Naive thymus-derived CD8-positive, alpha-beta T cell (primary cell): ENCODE data around the gene LRRC7. TPM values are rescaled to one million over a fixed set of nuclear protein-coding genes. Genes with fewer than 3 reads are reported as not detected.

Source experiments
- ATAC-seq, 2 donors: fragments of 150-1000 bp; cut with Tn5 transposase in 1 of 2; sonication (Bioruptor Pico), chemical (Tn5 transposase) in 1 of 2; 1 replicate in 1 of 2; 2 replicates in 1 of 2; pipeline ENCODE4 v1.10.0; 2021; ENCODE audit warnings: mild to moderate bottlenecking in 2 of 2, moderate library complexity in 2 of 2
- POLR2A ChIA-PET: fragments of 350-600 bp; sonication (Branson Sonifier 250); formaldehyde crosslinking; loops from one replicate; lab custom pipeline; 2021; ENCODE audit warnings: antibody characterized with exemption; lab: Charles Lee
- DNase-seq, 10 donors: peaks; one replicate each; pipeline versions ENCODE4 v3.0.0 to v3.0.0-alpha.2; 2020 to 2022
- H3K27ac Mint-ChIP-seq, 10 donors: one replicate each; pipeline ENCODE4 v1.8.0; 2020 to 2022; ENCODE audit warnings: mild to moderate bottlenecking in 10 of 10, mixed read lengths in 10 of 10, moderate library complexity in 4 of 10, inconsistent platforms in 1 of 10
- H3K27me3 Mint-ChIP-seq, 5 donors: one replicate each; pipeline ENCODE4 v1.8.0; 2021 to 2022; ENCODE audit warnings: mixed read lengths in 5 of 5
- H3K36me3 Mint-ChIP-seq, 3 donors: one replicate each; pipeline ENCODE4 v1.8.0; 2020 to 2022; ENCODE audit warnings: mixed read lengths in 3 of 3, mild to moderate bottlenecking in 2 of 3, inconsistent platforms in 1 of 3
- H3K4me1 Mint-ChIP-seq, 4 donors: one replicate each; pipeline ENCODE4 v1.8.0; 2021 to 2022; ENCODE audit warnings: mixed read lengths in 4 of 4
- H3K4me3 Mint-ChIP-seq, 10 donors: one replicate each; pipeline ENCODE4 v1.8.0; 2020 to 2022; ENCODE audit warnings: mild to moderate bottlenecking in 10 of 10, mixed read lengths in 10 of 10, moderate library complexity in 6 of 10, inconsistent platforms in 1 of 10
- H3K9me3 Mint-ChIP-seq, 9 donors: one replicate each; pipeline ENCODE4 v1.8.0; 2020 to 2022; ENCODE audit warnings: mixed read lengths in 9 of 9, mild to moderate bottlenecking in 3 of 9, inconsistent platforms in 1 of 9, moderate library complexity in 1 of 9
- polyA plus RNA-seq, 3 donors: library from polyadenylated mRNA; unstranded; fragments of 300-500 nt; fragmentation: Illumina TruSeq; gene quantifications; one replicate each; pipeline ENCODE4 v1.2.3, GENCODE V29; 2021
- total RNA-seq, 8 experiments: library from RNA in 2 of 8; stranded (reverse) in 2 of 8; gene quantifications; one replicate each; pipeline ENCODE4 v1.2.3 and lab custom pipeline; 2021 to 2026

LRRC7 gene
- total and polyA plus RNA-seq, 5 experiments from 2014 or later, result 0.13 to 1.5 (median 0.48) TPM

DNA sequence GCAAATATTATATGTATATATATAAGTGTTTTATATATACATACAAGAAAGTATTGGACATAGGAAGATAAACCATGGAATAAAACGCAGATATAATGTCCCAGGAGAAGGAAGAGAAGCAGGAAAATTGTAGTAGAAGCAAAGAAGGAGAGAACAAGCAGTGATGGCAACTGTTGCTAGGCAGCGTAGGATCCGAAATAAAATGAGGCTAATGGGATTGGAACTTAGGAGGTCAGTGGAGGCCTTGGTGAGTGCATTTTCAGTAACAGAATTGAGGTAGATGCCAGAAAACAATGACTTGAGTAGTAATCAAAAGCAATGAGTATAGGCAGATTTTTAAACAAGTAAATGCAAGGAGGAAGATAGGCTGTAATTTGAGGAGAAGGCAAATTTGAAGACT lies 265.8 kb downstream of the LRRC7 start:
- Mint-ChIP-seq H3K36me3 (peaks cover 0 to 2% (median 0%) of the 10 kb centered on the region in 3 donors), H3K4me3 (no peak overlapping the region), H3K9me3 (peaks cover 0 to 4% (median 0%) of the 10 kb centered on the region in 9 donors), H3K27me3 (no peaks in the 10 kb centered on the region), H3K4me1 (no peaks in the 10 kb centered on the region), H3K27ac (no peak overlapping the region)
- ATAC-seq (no peak), DNase-seq (no peak)
- POLR2A ChIA-PET, result no interaction called here

DNA sequence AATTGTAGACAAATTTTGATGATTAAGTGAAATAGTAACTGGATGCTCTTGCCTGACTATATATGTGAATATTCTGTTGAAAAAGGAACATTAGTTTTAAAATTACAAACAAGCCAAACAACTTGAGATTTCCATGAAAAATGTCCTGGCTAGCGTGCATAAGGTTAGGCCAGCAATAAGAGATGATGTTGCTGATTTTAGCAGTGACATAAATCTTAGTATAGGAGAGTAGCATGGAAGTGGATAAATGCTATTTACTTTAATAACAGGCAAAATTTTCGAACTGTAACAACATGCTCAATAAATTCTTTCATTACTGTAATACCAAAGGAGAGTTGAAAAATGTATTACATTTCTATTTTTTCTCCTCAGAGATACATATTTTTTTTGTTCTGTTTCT lies 266.6 kb downstream of the LRRC7 start:
- POLR2A ChIA-PET, result no interaction called here
- Mint-ChIP-seq H3K27ac (no peak overlapping the region), H3K4me1 (no peaks in the 10 kb centered on the region), H3K9me3 (peaks cover 0 to 4% (median 0%) of the 10 kb centered on the region in 9 donors), H3K4me3 (no peak overlapping the region), H3K27me3 (no peaks in the 10 kb centered on the region), H3K36me3 (peaks cover 0 to 2% (median 0%) of the 10 kb centered on the region in 3 donors)
- DNase-seq (no peak), ATAC-seq (no peak)

DNA sequence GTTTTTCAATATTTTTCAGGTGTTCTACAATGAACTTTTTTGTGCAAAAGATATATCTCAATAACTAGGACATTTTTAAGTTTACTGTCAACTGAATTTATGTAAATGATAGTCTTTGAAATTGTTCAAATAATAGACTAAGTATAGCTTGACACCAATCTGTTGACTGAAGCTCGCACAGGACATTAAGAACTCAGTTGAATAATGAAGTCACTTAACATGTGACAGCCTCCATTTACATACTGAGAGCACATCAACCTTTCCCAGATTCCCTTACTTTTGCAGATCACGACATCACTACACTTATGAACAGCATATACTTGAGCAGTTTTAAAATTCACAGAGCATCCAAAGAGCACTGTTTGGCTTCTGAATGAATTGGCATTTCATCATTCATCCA lies 268.2 kb downstream of the LRRC7 start:
- Mint-ChIP-seq H3K27me3 (no peaks in the 10 kb centered on the region), H3K4me3 (no peak overlapping the region), H3K27ac (no peak overlapping the region), H3K4me1 (no peaks in the 10 kb centered on the region), H3K36me3 (peaks cover 0 to 2% (median 0%) of the 10 kb centered on the region in 3 donors), H3K9me3 (peaks cover 0 to 7% (median 0%) of the 10 kb centered on the region in 9 donors)
- ATAC-seq (no peak), DNase-seq (no peak)
- POLR2A ChIA-PET, result no interaction called here

DNA sequence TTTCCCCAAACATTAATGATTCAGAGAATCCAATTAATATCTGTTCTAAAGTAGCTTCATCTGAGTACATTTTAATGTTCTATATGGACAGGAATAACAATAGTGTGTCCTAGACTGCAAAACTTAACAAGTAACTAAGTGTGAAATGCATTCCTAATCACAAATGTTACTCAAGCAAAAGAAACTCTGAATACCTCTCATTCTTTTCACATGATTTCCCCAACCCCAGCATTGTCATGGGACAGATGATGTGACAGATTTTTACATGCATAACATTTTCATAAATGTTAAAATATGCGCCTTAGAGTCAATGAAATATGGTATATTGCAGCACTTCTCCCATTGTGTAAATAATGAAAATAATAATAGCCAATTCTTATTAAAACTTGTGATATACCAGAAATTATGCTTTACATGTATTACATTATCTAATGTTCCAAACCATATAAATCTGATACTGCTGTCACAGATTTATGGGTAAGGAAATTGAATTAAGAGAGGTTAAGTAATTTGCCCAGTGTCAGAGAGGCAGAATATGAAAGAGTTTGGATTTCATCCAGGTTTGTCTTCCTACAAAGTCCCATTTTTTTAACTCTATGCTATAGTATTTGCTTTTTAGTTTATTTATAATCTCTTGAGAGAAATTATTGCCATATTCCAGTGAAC lies 269.4 kb downstream of the LRRC7 start:
- H3K4me1 Mint-ChIP-seq, result no peaks in the 10 kb centered on the region
- ATAC-seq (no peak), DNase-seq (no peak)
- H3K4me3 Mint-ChIP-seq, result no peak overlapping the region
- POLR2A ChIA-PET, result no interaction called here
- H3K27ac Mint-ChIP-seq, result no peak overlapping the region
- H3K36me3 Mint-ChIP-seq, result peaks cover 0 to 2% (median 0%) of the 10 kb centered on the region in 3 donors
- peaks cover 0 to 10% (median 0%) of the 10 kb centered on the region in 9 donors for H3K9me3 Mint-ChIP-seq
- no peaks in the 10 kb centered on the region for H3K27me3 Mint-ChIP-seq

DNA sequence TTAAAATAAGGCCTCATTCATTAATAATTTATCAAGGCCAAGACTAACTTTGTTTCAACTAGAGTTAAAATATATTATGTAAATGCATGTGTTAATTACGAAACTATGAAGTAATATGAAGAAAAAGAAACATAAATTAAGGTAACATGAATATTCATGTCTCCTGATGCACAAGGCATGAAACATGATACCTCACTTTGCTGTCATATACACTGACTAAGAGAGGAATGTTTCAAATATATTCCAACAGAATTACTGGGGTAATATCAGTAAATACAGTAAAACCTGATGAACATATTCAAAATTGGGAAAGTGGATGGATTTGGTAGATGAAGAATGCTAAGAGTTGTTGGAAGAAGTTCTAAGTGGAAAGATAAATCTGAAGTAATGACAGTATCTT lies 274.6 kb downstream of the LRRC7 start:
- DNase-seq, result no peak
- Mint-ChIP-seq H3K9me3 (peaks cover 0 to 16% (median 0%) of the 10 kb centered on the region in 9 donors), H3K27ac (no peak overlapping the region), H3K36me3 (no peaks in the 10 kb centered on the region), H3K4me1 (no peaks in the 10 kb centered on the region), H3K4me3 (no peak overlapping the region), H3K27me3 (no peaks in the 10 kb centered on the region)
- ATAC-seq, result no peak
- POLR2A ChIA-PET, result no interaction called here

DNA sequence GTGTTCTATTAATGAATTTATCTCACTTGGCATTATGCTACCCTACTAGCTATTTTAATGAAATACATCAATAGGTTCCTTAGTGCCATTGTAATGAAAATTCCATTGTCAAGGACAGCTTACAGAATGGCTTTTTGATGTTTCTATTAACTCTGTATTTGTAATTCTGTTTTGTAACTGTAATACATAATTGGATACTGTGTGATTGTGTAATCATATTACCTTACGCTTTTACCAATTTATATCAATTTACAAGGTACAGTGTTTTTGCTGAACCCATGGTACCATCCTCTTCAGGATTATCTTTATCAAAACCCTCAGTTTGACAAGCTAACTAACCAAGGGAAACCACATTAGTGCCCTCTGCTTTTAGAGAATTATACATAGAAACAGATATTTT lies 277.9 kb downstream of the LRRC7 start:
- ATAC-seq (no peak), DNase-seq (no peak)
- H3K27me3 Mint-ChIP-seq, result no peaks in the 10 kb centered on the region
- no peak overlapping the region for H3K4me3 Mint-ChIP-seq
- no peaks in the 10 kb centered on the region for H3K36me3 Mint-ChIP-seq
- H3K4me1 Mint-ChIP-seq, result no peaks in the 10 kb centered on the region
- H3K9me3 Mint-ChIP-seq, result peaks cover 0 to 19% (median 0%) of the 10 kb centered on the region in 9 donors
- no peak overlapping the region for H3K27ac Mint-ChIP-seq
- POLR2A ChIA-PET, result no interaction called here

DNA sequence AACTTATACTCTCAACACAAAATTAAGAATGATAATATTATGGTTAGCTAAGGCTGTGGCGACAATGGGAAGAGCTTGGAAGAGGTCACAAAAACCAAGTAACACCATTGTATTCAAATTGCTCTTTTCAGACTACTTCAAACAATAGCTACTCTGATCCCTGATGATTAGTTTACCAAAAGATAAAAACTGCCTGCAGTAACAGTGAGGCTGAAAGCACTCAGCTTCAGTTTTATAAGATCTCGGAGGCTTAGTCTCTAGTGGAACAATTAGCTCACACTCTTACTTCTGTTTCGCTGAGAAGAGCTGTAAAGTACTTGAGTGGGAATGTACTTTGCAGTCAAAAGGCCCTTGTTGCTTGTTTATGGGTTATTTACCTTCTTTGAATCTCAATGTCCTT lies 278.5 kb downstream of the LRRC7 start:
- Mint-ChIP-seq H3K36me3 (no peaks in the 10 kb centered on the region), H3K9me3 (peaks cover 0 to 14% (median 0%) of the 10 kb centered on the region in 9 donors)

DNA sequence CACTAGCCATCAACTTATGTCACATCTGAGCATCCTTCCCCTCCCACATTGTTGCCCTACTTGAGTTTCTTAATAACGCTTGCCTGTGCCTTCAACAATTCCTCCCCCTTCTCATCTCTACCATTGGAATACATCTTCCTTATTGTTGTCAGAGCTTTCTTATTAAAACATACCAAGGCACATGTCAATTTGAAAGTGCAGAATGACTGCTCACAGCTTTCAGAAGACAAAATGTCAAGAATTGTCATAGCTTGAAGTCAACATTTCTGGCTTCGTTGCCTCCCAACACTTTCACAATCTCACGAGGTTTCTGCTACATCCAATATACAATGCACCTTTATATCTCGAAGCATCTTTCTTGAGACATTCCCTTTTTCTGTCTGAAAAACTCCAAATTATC lies 279.9 kb downstream of the LRRC7 start:
- Mint-ChIP-seq H3K36me3 (no peaks in the 10 kb centered on the region), H3K4me1 (no peaks in the 10 kb centered on the region), H3K27ac (no peak overlapping the region), H3K9me3 (peaks cover 0 to 7% (median 0%) of the 10 kb centered on the region in 9 donors), H3K27me3 (no peaks in the 10 kb centered on the region), H3K4me3 (no peak overlapping the region)
- ATAC-seq (no peak), DNase-seq (no peak)
- POLR2A ChIA-PET, result no interaction called here

More for the DNA sequence above, 278.5 kb downstream of the LRRC7 start:
- H3K4me1 Mint-ChIP-seq, result no peaks in the 10 kb centered on the region
- no peak overlapping the region for H3K27ac Mint-ChIP-seq
- ATAC-seq (no peak), DNase-seq (no peak)
- POLR2A ChIA-PET, result no interaction called here
- no peaks in the 10 kb centered on the region for H3K27me3 Mint-ChIP-seq
- H3K4me3 Mint-ChIP-seq, result no peak overlapping the region

- ATAC-seq (no peak), DNase-seq (no peak)
- Mint-ChIP-seq H3K27me3 (no peaks in the 10 kb centered on the region), H3K36me3 (no peaks in the 10 kb centered on the region), H3K27ac (no peak overlapping the region), H3K4me1 (no peaks in the 10 kb centered on the region), H3K4me3 (no peak overlapping the region), H3K9me3 (peaks cover 0 to 7% (median 0%) of the 10 kb centered on the region in 9 donors)
- POLR2A ChIA-PET, result no interaction called here
Observed at GRCh38 chr1:69852151-69852550, 284.4 kb downstream of the LRRC7 start.

- Mint-ChIP-seq H3K27ac (no peak overlapping the region), H3K4me3 (no peak overlapping the region), H3K27me3 (no peaks in the 10 kb centered on the region), H3K36me3 (no peaks in the 10 kb centered on the region), H3K9me3 (peaks cover 0 to 4% (median 0%) of the 10 kb centered on the region in 9 donors), H3K4me1 (no peaks in the 10 kb centered on the region)
- POLR2A ChIA-PET, result no interaction called here
- ATAC-seq (no peak), DNase-seq (no peak)
Observed at GRCh38 chr1:69852706-69853105, 285.0 kb downstream of the LRRC7 start.

DNA sequence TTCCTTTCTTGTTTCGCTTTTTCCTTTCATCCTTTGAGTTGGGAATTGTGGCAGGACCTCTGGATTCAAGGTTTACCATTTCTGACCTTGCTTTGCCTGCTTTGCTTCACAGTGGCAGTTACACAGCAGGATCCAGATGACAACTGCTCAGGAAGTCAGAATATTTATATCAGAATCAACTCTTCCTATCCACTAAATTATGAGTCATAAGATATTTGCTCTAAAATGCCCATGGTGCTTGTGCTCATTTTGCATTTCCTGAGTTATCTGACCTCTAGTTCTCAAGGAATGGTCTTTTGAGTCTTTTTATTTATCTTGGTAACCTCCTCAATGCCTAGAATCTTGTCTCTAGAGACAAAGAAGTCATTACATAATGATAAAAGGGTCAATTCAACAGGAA lies 290.8 kb downstream of the LRRC7 start:
- H3K4me3 Mint-ChIP-seq, result no peak overlapping the region
- DNase-seq, result no peak
- H3K27me3 Mint-ChIP-seq, result no peaks in the 10 kb centered on the region

DNA sequence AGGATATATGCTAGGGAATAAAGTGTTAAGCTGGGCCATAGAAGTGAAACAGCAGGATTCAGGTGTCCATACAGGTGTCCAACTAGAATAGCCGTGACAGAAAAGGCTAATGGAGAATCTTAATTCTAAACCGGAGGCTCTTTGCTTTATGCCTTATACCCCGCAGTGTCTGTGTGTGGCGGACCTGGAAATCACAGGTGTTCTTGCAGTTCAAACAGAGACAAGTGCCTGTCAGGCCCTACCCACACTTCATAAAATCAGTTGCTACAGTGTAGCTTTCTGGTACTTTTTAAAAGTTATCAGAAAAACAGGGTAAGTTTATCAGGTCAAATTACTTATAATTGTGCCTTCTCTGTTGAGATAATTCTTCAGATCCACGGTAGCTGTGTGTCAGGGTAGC lies 293.9 kb downstream of the LRRC7 start:
- H3K27ac Mint-ChIP-seq, result no peak overlapping the region
- peaks cover 0 to 17% (median 0%) of the 10 kb centered on the region in 9 donors for H3K9me3 Mint-ChIP-seq
- no peaks in the 10 kb centered on the region for H3K4me1 Mint-ChIP-seq
- POLR2A ChIA-PET, result no interaction called here
- H3K27me3 Mint-ChIP-seq, result no peaks in the 10 kb centered on the region
- H3K4me3 Mint-ChIP-seq, result no peak overlapping the region
- ATAC-seq (no peak), DNase-seq (no peak)
- H3K36me3 Mint-ChIP-seq, result no peaks in the 10 kb centered on the region

More for the DNA sequence above, 290.8 kb downstream of the LRRC7 start:
- Mint-ChIP-seq H3K4me1 (no peaks in the 10 kb centered on the region), H3K27ac (no peak overlapping the region), H3K36me3 (no peaks in the 10 kb centered on the region), H3K9me3 (peaks cover 0 to 9% (median 0%) of the 10 kb centered on the region in 9 donors)
- POLR2A ChIA-PET, result no interaction called here
- no peak for ATAC-seq

DNA sequence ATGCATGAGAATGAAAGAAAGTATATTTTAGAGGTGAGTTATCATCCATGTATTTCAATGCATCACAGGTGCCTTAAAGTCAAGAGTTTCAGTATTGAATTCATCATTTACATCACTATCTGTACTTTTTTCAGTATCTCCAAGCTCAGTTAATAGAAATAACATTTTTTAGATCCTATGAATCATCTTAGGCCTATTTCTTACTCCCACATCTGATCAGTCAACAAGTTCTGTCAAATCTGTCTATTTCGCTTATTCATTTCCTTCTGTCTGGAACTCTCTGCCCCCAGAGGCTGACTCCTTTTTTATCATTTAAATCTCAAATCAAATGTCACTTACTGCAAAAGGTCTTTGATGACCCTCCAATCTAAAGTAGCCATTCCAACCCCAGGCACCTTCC lies 295.2 kb downstream of the LRRC7 start:
- no peaks in the 10 kb centered on the region for H3K4me1 Mint-ChIP-seq
- H3K9me3 Mint-ChIP-seq, result peaks cover 0 to 17% (median 0%) of the 10 kb centered on the region in 9 donors
- no peak overlapping the region for H3K4me3 Mint-ChIP-seq
- H3K27me3 Mint-ChIP-seq, result no peaks in the 10 kb centered on the region
- H3K27ac Mint-ChIP-seq, result no peak overlapping the region
- POLR2A ChIA-PET, result no interaction called here
- no peak for DNase-seq
- no peaks in the 10 kb centered on the region for H3K36me3 Mint-ChIP-seq
- no peak for ATAC-seq

DNA sequence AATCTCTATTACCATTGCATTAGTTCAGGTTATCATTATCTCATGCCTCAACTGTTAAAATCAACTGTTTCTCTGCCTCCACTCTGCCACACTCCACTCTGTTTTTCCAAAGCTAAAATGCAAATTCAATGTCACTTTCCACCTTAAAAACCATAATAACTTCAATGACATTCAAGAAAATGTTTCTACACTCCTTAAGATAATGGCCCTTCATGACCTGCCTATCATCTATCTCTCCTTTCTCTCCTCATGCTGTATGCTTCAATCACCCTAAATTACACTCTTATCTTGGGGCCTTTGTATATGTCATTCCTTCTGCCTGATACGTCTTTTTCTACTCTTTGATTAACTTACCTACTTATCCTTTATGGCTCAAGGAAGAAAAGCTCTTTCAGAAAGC lies 296.0 kb downstream of the LRRC7 start:
- Mint-ChIP-seq H3K36me3 (no peaks in the 10 kb centered on the region), H3K9me3 (peaks cover 0 to 17% (median 0%) of the 10 kb centered on the region in 9 donors), H3K27me3 (no peaks in the 10 kb centered on the region), H3K4me1 (no peaks in the 10 kb centered on the region), H3K4me3 (no peak overlapping the region), H3K27ac (no peak overlapping the region)
- ATAC-seq (no peak), DNase-seq (no peak)
- POLR2A ChIA-PET, result no interaction called here
